ENCODE measurements around the gene TENT5A.
A peak's percentile ranks its signal among the peaks of the same experiment; 100 is the strongest.

Gene TENT5A

GRCh38 chr6:81750681-81751387 lies 1.6 kb downstream of the TENT5A start (continued):
- TF ChIP-seq ZSCAN18 (tag by site-specific recombination; IDR thresholded peaks at IDR 0.05) (no peak), ATF2 (tag by site-specific recombination; IDR thresholded peaks at IDR 0.05; ENCODE audit: low read depth) (no peak), ZBTB49 (tag by site-specific recombination; IDR thresholded peaks at IDR 0.05; ENCODE audit: low read depth) (no peak), ZBTB1 (tag by site-specific recombination; IDR thresholded peaks at IDR 0.05) (no peak), ZNF426 (tag by site-specific recombination; IDR thresholded peaks at IDR 0.05) (no peak), ZNF350 (tag by site-specific recombination; IDR thresholded peaks at IDR 0.05) (no peak), KLF16 (tag by site-specific recombination; IDR thresholded peaks at IDR 0.05) (no peak), AEBP2 (tag by site-specific recombination; IDR thresholded peaks at IDR 0.05; ENCODE audit: borderline replicate concordance) (no peak), ZNF121 (tag by site-specific recombination; IDR thresholded peaks at IDR 0.05) (no peak), ZNF560 (tag by site-specific recombination; IDR thresholded peaks at IDR 0.05; ENCODE audit: borderline replicate concordance) (no peak), ZNF248 (tag by site-specific recombination; IDR thresholded peaks at IDR 0.05) (no peak), ZNF280D (tag by site-specific recombination; IDR thresholded peaks at IDR 0.05) (no peak), ZNF394 (tag by site-specific recombination; IDR thresholded peaks at IDR 0.05; ENCODE audit: borderline replicate concordance) (no peak), BCL11A (tag by site-specific recombination; IDR thresholded peaks at IDR 0.05; ENCODE audit: low read depth) (no peak), SP7 (tag by site-specific recombination; IDR thresholded peaks at IDR 0.05) (0 out of 2 replicates have a peak, but pooled peaks have one; percentile 18), ZNF610 (tag by site-specific recombination; IDR thresholded peaks at IDR 0.05; ENCODE audit: borderline replicate concordance) (no peak), ZEB2 (tag by site-specific recombination; IDR thresholded peaks at IDR 0.05) (no peak), MYNN (tag by site-specific recombination; IDR thresholded peaks at IDR 0.05; ENCODE audit: borderline replicate concordance) (no peak), ZNF621 (tag by site-specific recombination; IDR thresholded peaks at IDR 0.05) (no peak), ZBTB44 (tag by site-specific recombination; IDR thresholded peaks at IDR 0.05) (no peak), ZNF645 (tag by site-specific recombination; IDR thresholded peaks at IDR 0.05) (no peak), ZBTB20 (tag by site-specific recombination; IDR thresholded peaks at IDR 0.05) (no peak), ZNF624 (tag by site-specific recombination; IDR thresholded peaks at IDR 0.05) (no peak), ZNF146 (tag by site-specific recombination; IDR thresholded peaks at IDR 0.05) (no peak), ZBTB48 (tag by site-specific recombination; IDR thresholded peaks at IDR 0.05) (no peak), ZNF221 (tag by site-specific recombination; IDR thresholded peaks at IDR 0.05; ENCODE audit: borderline replicate concordance) (no peak), ZNF843 (tag by site-specific recombination; IDR thresholded peaks at IDR 0.05) (no peak)
